GM18520 (cell line): ENCODE results near the gene ARHGAP18.

Source experiments
- ATAC-seq: cut with Tn5 transposase; IDR thresholded peaks from one replicate; pipeline ENCODE4 v1.9.1; 2021; ENCODE audit not compliant: unreplicated experiment

The ARHGAP18 gene

DNA sequence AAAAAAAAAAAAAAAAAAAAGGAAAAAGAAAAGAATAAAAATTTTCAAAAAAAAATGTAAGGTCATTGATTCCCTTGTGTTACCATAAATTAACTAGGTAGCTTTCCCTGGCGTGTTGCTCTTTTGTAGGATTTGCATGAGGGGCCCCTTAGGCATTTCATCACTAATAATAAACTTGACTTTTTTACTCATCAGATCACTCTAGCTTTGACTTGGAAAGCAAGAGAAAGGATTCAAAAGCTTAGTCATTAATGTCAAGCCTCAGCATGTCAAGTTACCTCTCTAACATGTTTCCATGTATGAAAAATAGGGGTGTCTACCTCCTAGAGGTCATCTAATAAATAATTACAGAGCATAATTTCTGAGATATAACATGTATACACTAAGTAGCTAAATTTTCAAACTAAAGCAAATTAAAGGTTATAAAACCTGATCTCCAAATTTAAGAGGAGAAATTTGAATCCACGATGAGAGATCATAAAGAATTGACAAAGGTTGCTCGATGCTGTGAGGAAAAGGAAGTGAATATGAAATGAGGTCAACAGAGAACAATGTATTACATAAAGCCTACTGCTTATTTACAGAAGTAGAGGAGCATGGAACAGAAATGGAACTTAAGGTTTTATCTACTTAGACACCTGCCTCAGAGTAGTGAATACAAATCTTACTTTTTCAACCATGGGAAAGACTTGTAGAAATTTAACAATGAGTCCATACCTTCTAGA, 86.8 kb downstream of the ARHGAP18 start:
- peak; percentile 64 for ATAC-seq

DNA sequence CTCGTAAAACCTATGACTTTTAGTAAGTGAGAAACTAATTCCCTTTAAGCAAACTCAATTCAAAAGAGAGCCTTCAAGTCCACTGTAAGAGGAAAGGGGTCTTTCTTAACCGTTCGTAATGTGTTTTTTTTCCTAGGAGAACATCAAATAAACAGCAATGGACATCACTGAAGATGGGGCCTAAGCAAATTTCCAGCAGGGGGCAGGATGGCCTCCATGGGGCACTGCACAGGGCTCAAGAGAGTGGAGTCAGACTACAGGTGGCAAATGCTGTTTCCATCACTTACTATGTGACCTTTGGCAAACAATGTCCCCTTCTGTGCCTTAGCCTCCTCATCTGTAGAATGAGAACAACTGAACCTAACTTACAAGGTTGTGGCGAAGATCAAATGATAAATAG, 88.7 kb downstream of the ARHGAP18 start:
- no peak for ATAC-seq

DNA sequence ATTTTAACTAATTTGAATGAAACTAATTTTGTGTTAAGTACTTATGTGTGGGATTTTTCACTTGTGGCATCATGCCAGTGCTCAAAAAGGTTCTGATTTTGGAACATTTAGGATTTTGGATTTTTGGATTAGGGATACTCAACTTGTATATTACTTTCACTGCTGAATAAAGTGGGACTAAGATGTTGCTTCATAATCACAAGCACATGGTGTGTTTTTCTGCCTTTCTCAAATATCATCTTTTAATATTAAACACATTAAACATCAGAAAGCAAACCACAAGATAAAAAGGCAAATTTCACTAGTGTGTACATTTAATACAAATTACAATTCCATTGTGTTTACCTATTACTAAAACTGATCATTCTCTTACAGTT, 89.8 kb downstream of the ARHGAP18 start:
- ATAC-seq: no peak

DNA sequence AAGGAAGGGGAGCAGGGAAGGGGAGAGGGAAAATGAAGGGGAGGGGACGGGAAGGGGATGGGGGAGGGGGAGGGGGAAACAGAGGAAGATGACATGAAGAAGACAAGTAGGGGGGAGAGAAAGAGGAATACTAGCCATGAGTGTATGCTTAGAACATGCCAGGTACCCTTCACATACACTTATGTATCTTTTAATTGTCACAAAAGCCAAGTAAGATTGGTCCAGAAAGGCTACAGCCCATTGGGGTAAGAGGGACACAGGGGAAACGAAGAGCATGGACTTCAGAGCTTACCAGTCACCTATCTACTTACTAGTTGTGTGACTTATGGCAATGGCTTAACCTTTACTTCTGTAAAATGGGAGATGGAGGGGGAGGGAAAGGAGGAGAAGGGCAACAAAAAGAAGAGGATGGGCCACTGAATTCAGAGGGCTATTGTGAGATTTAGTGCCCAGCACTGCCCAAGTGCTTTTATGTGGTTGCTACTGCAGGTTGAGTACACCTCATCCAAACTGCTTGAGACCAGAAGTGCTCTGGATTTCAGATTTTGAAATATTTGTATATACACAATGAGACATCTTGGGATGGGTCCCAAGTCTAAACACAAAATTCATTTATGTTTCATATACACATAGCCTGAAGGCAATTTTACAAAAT, 90.3 kb downstream of the ARHGAP18 start:
- no peak for ATAC-seq

DNA sequence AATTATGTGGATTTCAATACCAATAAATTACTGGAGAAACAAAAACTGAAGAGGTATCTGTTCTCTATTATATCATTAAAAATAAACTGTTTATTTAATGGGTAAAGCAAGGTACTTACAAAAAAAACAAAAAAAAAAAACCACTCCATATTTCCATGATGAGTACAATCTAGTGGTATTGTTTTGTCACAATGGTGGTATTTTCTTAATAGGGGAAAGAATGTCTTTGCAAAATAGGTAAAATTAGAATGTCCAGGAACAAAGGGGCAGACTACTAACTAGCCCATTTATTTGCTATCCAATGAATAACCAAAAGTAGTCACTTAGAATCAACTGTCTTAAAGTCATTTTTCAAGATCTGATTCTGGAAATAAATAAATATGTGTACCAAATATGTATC, 92.0 kb downstream of the ARHGAP18 start:
- no peak for ATAC-seq

DNA sequence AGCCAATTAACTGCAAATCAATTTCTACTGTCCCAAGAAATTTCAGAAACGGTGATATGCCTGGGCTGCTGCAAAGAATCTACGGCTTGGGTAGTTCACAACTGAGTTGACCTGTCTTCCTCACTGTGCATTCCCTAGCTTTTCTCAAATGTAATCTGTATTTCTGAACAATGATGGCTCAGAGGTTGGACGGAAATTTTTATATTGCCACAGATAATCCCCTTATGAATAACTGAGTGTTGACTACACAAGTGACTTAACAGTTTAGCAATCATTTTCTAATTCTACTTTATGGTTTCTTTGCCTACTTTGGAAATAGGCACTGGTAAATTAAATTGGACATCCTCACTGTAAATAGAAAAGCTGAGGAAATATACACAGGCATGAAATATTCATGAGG, 94.5 kb downstream of the ARHGAP18 start:
- ATAC-seq: no peak

DNA sequence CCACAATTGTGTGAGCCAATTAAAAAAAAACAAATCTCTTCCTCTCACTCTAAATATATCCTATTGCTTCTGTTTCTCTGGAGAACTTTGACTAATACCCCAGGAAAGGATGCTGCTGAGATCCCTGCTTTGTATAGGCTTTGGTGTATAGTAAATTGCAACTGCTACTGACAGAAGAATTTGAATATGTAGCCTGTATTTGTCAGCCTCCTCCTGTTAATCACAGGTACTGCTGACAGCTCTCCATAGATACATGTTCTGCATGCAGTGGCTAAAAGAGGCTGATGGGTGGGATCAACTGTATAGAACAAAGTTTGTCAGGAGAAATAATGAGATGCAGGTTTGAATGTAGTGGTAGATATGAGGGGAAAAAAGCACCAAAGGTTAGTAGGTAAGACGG, 95.0 kb downstream of the ARHGAP18 start:
- ATAC-seq: no peak

DNA sequence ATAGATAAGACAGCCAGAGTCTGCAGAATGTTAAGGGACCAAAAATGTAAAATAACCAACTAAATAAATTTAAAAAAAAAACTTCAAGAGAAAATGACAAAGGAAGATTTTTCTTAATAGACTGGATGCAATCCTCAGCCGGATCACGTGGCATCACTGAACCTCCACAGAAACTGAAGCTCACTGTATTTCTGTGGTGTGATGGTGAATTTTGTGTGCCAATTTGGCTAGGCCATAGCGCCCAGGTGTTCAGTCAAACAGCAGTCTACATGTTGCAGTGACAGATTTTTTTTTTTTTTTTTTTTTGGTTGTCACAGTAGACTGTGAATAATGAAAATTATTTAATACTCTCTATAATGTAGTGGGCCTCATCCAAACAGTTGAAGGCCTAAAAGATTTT, 95.5 kb downstream of the ARHGAP18 start:
- no peak for ATAC-seq

DNA sequence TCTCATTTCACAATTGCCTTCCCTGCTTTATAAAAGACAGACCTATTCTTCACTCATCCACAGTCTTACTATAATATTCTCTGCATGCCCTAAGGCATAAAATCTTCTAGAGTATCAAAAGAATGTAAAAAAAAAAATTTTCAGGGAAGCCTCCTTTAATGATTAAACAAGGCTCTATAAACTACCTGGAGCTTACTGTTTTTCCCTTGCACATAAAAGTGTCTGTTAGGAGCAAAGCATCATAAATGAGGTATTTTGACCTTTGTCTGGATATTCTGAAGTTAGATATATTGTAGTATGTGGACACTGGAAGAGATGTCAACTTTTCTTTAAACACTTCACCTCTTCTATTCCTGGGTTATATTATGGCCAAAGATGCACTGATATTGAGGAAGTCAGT, 97.5 kb downstream of the ARHGAP18 start:
- ATAC-seq: no peak

DNA sequence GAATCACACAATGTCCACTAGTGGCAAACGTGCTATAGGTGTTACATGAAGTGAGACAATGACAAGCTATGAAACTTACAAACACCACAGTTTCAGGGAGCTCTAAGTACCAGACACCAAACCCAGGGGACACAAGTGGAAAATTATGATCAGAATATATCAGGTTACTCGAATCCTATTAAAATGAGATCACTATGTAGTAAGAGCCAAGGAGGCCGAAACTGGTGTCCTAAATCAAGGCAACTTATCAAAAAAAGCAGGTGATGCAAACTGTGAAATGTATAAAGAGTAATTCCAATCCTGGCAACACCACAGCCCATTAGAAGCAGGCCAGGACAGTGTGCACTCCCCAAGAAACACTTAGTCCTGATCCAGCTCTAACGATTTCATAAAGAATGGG, 100.3 kb downstream of the ARHGAP18 start:
- ATAC-seq: no peak

DNA sequence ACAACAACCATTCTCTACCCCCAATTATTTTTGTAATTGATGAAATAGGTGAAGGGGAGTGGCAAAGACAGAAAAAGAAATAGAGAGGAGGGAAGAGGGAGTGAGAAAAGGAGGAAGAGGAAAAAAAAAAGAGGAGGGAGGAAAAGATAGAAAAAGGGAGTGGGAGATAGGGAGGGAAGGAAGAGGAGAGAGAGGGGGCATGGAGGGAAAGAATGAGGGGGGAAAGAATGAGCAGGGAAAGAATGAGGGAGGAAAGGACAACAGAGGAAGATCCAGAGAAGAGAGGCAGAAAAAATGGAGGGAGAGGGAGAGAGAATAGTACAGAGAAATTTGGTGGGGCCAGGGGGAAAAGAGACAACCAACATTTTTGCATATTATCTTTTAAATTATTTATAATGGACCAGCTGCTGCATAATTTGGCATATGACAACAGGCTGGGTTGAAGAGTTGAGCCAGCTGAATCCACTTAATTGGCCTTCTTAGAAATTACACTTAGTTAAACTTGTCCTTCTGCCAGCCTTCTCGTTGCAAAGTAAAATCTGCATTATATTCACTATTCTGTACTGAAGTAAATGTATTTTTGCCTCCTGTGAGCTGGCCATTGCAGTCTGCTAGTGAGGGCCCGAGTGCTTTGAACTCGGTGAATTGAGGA, 101.0 kb downstream of the ARHGAP18 start:
- no peak for ATAC-seq

DNA sequence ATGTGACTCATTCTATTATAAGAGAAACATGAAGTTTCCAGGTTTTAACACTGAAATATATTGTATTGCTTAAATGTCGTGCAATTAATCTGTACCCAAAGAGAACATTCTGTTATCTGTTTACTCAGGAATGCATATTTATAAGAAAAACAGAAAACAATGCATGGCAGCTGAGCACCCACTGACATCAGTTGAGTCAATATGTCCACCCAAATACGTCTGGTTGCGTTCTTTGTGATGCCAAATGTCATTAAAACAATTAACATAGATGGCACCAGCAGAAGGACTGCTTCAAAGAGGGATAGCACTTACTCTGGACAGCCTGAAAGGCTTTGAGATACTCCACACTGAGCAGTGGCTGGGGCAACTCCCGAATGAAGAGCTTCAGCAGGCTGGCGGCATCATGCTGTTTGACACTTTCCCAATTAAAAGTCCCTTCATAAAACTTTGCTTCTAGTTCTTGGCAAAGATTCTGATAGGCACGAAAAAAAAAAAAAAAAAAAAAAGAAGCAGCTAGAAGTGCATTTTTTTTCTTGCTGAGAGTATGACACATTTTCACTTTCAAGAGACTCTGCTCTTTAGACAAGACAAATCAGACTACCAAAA, 102.3 kb downstream of the ARHGAP18 start:
- ATAC-seq: no peak

DNA sequence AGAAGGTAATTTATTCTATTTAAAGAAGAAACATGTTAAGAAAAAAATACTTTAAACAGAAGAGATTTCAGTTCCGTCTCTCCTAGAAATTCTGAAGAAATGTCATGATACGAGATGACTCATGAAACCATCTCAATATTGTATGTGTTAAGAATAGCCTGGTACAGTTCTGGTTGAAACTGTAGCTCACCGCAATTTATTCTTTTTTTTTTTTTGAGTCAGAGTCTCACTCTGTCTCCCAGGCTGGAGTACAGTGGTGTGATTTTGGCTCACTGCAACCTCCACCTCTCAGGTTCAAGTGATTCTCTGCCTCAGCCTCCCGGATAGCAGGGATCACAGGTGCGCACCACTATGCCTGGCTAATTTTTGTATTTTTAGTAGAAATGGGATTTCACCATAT, 103.3 kb downstream of the ARHGAP18 start:
- ATAC-seq: no peak

DNA sequence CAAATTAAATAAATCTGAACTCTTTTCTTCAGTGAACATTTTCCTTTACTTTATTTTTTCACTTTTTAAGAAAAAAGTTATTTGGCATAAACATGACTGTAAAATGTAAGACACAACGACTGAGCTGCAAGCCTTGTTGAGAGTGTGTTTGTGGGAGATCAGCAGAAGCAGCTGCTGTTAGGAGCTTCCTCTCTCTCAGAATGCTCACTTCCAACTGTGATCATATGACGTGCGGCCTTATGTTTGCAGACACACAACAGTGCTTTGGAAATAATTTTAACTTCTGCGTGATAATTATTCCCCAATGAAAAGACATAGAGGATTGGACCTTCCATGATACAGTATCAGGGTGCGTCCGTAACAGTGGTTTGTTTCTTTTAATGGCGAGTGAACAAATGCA, 104.0 kb downstream of the ARHGAP18 start:
- no peak for ATAC-seq

DNA sequence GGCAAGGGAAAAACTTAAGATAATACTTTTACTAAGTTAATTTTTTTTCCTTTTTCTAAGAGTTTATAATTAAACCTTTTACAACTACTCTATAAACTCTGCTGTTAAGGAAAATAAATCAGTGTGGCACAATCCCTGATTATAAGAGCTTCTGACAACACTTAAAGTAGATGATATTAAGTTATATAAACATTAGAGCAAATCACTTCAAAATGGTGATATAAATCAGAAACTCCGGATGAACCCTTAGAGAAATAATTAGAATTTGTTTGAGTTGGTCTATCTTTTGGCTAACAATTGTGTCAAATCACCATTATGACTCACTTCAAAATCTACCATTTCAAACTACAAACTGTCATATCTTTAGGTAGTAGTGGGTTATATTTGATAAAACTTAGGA, 104.9 kb downstream of the ARHGAP18 start:
- no peak for ATAC-seq

DNA sequence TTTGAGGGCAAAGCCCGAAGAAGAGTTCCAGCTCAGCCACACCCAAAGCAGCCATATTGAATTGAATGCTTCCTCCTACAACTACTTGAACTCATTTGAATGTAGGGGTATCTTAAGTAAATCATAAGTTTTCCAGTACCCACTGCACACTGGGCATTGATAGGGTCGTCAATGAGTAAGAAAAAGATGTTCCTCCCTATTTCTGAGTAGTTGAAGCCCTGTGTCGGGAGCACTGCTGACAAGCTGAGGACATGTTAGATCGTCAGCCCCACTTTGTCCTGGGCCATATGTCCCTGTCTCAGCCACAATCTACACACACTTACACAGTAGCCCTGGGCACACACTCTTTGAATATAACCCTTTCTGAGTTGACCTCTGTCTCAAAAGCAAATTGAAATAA, 105.7 kb downstream of the ARHGAP18 start:
- ATAC-seq: no peak

DNA sequence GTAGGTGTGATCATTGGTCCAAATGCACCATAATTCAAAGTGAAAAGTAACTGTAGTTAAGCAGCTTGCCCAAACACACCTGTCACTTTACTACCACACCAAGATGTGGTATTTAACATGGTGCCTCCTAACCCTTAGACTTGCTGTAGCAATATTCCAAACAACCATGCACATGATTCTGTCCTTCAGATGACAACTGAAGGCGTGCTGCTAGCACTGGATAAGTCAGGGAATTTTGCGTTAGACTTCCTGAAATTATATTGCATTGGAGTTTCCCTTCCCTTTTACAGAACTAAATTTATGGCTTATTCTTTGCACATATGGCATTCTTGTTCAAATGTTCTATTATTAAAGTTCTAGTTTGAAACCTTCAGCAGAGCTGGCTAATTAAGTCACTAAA, 106.2 kb downstream of the ARHGAP18 start:
- no peak for ATAC-seq

DNA sequence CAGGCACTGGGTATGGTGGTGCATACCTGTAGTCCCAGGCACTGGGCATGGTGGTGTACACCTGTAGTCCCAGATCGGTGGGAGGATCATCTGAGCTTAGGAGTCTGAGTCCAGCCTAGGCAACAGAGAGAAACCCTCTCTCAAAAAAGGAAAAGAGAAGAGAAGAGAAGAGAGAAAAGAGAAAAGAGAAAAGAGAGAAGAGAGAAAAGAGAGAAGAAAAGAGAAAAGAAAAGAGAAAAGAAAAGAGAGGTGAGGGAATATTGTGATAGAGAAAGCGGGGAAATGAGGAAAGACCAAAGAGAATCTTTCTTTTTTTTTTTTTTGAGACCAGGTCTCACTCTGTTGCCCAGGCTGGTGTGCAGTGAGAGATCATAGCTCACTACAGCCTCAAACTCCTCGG, 108.7 kb downstream of the ARHGAP18 start:
- ATAC-seq: no peak

DNA sequence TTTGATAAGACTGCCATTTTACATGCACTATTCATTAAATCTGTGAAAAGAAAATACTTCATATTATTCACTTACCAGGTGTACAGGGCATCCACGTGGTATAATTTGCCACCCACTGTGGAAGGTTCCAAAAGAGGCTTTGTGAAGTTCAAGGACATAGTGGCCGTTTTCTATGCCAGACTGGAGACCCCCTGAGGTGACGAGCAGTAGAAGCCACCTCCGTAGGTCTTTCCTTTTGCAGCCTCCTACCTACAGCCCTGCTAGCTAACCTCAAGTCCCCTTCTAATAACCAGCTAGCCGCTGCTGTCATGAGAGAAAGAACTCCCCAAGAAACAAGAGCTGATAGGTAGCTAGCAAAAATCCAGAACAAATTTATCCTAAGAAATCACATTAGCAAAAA, 110.5 kb downstream of the ARHGAP18 start:
- ATAC-seq: no peak

DNA sequence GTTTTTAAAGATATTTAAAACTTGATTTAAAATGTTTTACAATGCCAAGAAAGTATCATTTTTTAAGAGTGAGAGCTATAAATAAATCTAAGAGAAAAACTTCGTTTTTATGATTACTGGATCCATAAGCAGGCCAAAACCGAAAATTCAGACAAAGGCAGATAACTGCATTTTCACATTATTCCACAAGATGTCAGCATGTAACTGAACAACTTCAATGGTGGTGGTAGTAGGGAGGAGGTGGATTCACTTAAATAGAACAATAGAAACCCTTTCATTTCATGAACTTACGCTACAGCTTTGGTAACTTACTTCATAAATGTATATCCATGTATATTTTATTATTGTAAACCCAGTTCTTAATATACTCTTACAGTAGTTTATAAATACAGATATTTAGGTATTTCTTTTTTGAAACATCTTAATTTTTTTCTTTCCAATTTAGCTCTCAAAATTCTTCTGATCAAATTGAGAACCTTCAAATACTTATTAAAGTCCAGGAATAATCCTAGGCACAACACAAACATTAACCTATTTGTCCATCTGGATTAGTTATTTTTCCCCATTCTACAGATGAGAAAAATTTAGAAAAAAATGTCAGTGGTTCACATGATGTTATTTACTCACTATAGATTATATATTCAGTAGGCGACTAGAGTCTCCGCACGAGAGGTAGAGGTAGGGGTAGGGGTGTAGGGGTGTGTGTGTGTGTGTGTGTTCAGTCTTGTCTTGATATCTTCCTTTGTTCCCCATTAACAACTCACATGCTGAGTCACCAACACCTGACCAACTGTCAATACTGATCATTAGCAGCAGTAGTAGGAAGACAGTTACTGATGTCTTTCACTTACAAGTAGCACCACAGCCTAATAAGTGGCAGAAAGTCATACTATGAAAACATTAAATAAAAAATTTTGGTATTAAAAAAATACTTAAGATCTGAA, 111.5 kb downstream of the ARHGAP18 start:
- peak; percentile 65 for ATAC-seq
